Kidney (tissue), 14 donors: ENCODE results near the gene BTBD9. TPM values are rescaled to one million over a fixed set of nuclear protein-coding genes. Genes with fewer than 3 reads are reported as not detected.
A peak's percentile ranks its signal among the peaks of the same experiment; 100 is the strongest.

Experiments
- DNase-seq, 5 donors: peaks; one replicate each; pipeline ENCODE4 v3.0.0-alpha.2; 2013 to 2020
- FAIRE-seq: peaks from 2 replicates; lab custom pipeline; 2012; peaks lifted over from hg19 to GRCh38; lab: Jason Lieb, UNC
- H3K27ac ChIP-seq, 2 donors: one replicate each; pipeline ENCODE4 v1.7.0; 2013; ENCODE audit warnings: low read depth in 2 of 2, low read length in 2 of 2, inconsistent platforms in 1 of 2
- H3K27me3 ChIP-seq: one replicate; pipeline ENCODE4 v1.7.1; 2013; ENCODE audit warnings: low read length, inconsistent platforms; ENCODE audit not compliant: control insufficient read depth, insufficient read depth
- H3K36me3 ChIP-seq, 3 donors: one replicate each; pipeline versions ENCODE4 v1.7.0 to v1.7.1; 2013; ENCODE audit warnings: low read length in 3 of 3, control low read depth in 1 of 3, inconsistent platforms in 1 of 3; ENCODE audit not compliant: insufficient read depth in 3 of 3, control insufficient read depth in 2 of 3
- H3K4me1 ChIP-seq, 3 donors: one replicate each; pipeline versions ENCODE4 v1.7.0 to v1.7.1; 2013; ENCODE audit warnings: low read length in 3 of 3, inconsistent platforms in 1 of 3, low read depth in 1 of 3; ENCODE audit not compliant: control insufficient read depth in 2 of 3, insufficient read depth in 2 of 3
- H3K4me3 ChIP-seq, 3 donors: one replicate each; pipeline versions ENCODE4 v1.7.0 to v1.8.1; 2013; ENCODE audit warnings: low read length in 3 of 3, control low read depth in 1 of 3, inconsistent platforms in 1 of 3
- H3K9ac ChIP-seq, 3 donors: one replicate each; pipeline versions ENCODE4 v1.7.0 to v1.7.1; 2013; ENCODE audit warnings: low read length in 3 of 3, control low read depth in 1 of 3, inconsistent platforms in 1 of 3
- H3K9me3 ChIP-seq, 3 donors: one replicate each; pipeline versions ENCODE4 v1.7.0 to v1.7.1; 2013; ENCODE audit warnings: low read length in 3 of 3, control low read depth in 1 of 3, inconsistent platforms in 1 of 3; ENCODE audit not compliant: control insufficient read depth in 2 of 3, insufficient read depth in 1 of 3
- CTCF ChIP-seq: IDR thresholded peaks from 3 replicates; pipeline ENCODE4 v1.5.1; 2012; ENCODE audit warnings: mild to moderate bottlenecking, moderate library complexity, borderline replicate concordance; ENCODE audit not compliant: insufficient read depth; ENCODE audit errors: extremely low read depth
- intact Hi-C: fragments of 100-400 bp; cut with DNase I; formaldehyde crosslinking; loops from one replicate; pipeline ENCODE4 v1.11.1; 2022
- polyA plus RNA-seq: library from polyadenylated mRNA; stranded (reverse); fragments of 350-450 nt; fragmentation: Illumina TruSeq; extraction: RNeasy Lipid Tissue Mini Kit (QIAGEN cat#74804); gene quantifications from one replicate; pipeline ENCODE4 v1.2.3, GENCODE V29; 2014; ENCODE audit warnings: low read depth, low replicate concordance; ENCODE audit not compliant: insufficient read depth
- total RNA-seq: library from RNA; stranded (reverse); fragmentation: NEBNext Ultra II Directional; extraction: Animal tissue kit (Norgen Biotek cat#: 25700); gene quantifications from one replicate; pipeline ENCODE4 v1.2.1, GENCODE V29; 2021
- donor health status: control.
- donor health status: control.
- donor health status: control.
- donor health status: control.
- donor health status: control.
- donor health status: DM: yes; HTN: yes; CAD: no.
- donor health status: Normal renal cell carcinoma (clear cell type).

BTBD9 gene
- total and polyA plus RNA-seq, 2 donors from 2014 or later, result 4.2 to 29.9 TPM

GRCh38 chr6:38172739-38173410, 466.9 kb downstream of the BTBD9 start:
- H3K36me3 ChIP-seq, result no peaks in the 10 kb centered on the region
- H3K4me3 ChIP-seq, result no peak overlapping the region
- H3K27ac ChIP-seq, result peak overlapping the region in 1 of 2 donors; percentile 67
- FAIRE-seq, result no peak
- H3K4me1 ChIP-seq, result peaks cover 0 to 13% (median 3%) of the 10 kb centered on the region in 3 donors
- no peaks in the 10 kb centered on the region for H3K9me3 ChIP-seq
- no peak for TF ChIP-seq CTCF
- no peak overlapping the region for H3K9ac ChIP-seq
- intact Hi-C loops, result no loop called here
- no peak for DNase-seq
- H3K27me3 ChIP-seq, result no peaks in the 10 kb centered on the region

- H3K4me1 ChIP-seq, result peaks cover 0 to 13% (median 3%) of the 10 kb centered on the region in 3 donors
- H3K4me3 ChIP-seq, result no peak overlapping the region
- no peaks in the 10 kb centered on the region for H3K27me3 ChIP-seq
- TF ChIP-seq CTCF, result no peak
- intact Hi-C loops, result no loop called here
- DNase-seq (no peak), FAIRE-seq (no peak)
- H3K36me3 ChIP-seq, result no peaks in the 10 kb centered on the region
- no peak overlapping the region for H3K9ac ChIP-seq
- peak overlapping the region in 1 of 2 donors; percentile 67 for H3K27ac ChIP-seq
- H3K9me3 ChIP-seq, result no peaks in the 10 kb centered on the region
These were observed 467.6 kb downstream of the BTBD9 start for GRCh38 chr6:38171997-38172738.

- intact Hi-C loops, result no loop called here
- DNase-seq, result no peak
- Histone ChIP-seq H3K9me3 (no peaks in the 10 kb centered on the region), H3K4me3 (no peak overlapping the region), H3K36me3 (no peaks in the 10 kb centered on the region), H3K9ac (no peak overlapping the region), H3K4me1 (peaks cover 0 to 13% (median 3%) of the 10 kb centered on the region in 3 donors), H3K27ac (peak overlapping the region in 1 of 2 donors; percentile 48), H3K27me3 (no peaks in the 10 kb centered on the region)
- no peak for FAIRE-seq
- TF ChIP-seq CTCF, result no peak
These were observed 468.9 kb downstream of the BTBD9 start for GRCh38 chr6:38170666-38171355.
